Uterine smooth muscle cell (primary cell): ENCODE results near the gene ETV5. TPM values are rescaled to one million over a fixed set of nuclear protein-coding genes. Genes with fewer than 3 reads are reported as not detected.

Source experiments
- total RNA-seq: library from RNA; depleted of rRNA; stranded (reverse); fragments of >200 nt; gene quantifications from 2 replicates; pipeline ENCODE4 v1.2.3, GENCODE V29; 2014

The ETV5 gene
- total RNA-seq = 58.0 and 59.5 TPM in 2 replicates

DNA sequence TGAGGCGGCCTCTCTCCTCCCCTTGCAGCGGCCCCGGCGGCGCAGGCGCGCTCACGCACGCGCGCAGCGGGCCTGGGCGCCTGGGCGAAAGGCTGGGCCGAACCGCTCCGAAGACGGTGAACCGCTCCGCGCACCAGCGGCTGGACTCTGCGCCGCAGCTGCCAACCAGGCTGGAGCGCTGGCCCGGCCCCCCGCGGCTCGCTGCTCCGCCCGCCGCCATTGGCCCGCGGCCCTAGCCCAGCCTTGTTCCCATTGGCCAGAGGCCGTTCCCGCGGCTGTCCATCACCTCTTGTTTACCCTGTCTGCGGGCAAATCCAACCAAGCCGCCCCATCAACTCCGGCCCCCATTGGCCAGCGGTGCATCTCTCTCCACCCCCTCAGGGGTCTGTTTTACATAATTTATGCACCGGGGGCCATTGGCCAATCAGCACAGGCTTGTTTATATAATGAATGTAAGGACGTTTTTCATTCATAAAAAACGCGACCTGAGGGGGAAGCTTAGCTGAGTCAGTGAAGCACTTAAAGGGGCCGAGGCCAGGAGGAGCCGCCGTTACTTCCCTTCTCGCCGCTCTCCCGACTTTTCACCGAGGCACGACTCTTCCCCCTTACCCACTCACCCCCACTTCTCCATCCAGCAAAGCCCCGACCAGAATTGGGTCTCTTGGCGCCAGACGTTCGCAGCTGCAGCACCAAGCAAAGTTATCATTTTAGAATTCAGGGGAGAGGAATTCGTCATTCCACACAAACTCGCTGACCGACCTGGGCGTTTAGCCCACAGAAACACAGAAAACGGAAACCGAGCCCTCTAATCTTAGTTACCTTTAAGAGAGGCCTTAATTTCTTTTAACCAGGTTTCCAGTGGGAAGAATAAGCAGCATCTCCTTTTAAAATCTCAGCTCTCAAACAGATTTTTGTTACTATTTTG is at the start of gene ETV5:
Gene ETV5 (minus strand): TSS at position 149 of the 925 bp plus-strand sequence. CDS start 3,221 bp downstream, outside the sequence.

Other genes with a start within 250 kb of the ETV5 start
- gene TRA2B, start 171.1 kb downstream of the ETV5 start, total RNA-seq = 206 and 353 TPM in 2 replicates